Chondrocyte (in vitro differentiated cells): ENCODE measurements around the gene MAML3. TPM values are rescaled to one million over a fixed set of nuclear protein-coding genes. Genes with fewer than 3 reads are reported as not detected.
A peak's percentile ranks its signal among the peaks of the same experiment; 100 is the strongest.

Experiments
- DNase-seq: peaks from one replicate; pipeline ENCODE4 v3.0.0; 2021; ENCODE audit warnings: mixed read lengths, low spot score
- H3K27ac Mint-ChIP-seq: one replicate; pipeline ENCODE4 v1.8.0; 2021; ENCODE audit warnings: mild to moderate bottlenecking, moderate library complexity, mixed read lengths; ENCODE audit not compliant: unreplicated experiment
- H3K27me3 Mint-ChIP-seq: 2 replicates; pipeline ENCODE4 v1.8.0; 2021; ENCODE audit warnings: low read depth, mixed read lengths
- H3K36me3 Mint-ChIP-seq: 2 replicates; pipeline ENCODE4 v1.8.0; 2021; ENCODE audit warnings: low read depth, mixed read lengths
- H3K4me1 Mint-ChIP-seq: 2 replicates; pipeline ENCODE4 v1.8.0; 2021; ENCODE audit warnings: low read depth, mild to moderate bottlenecking, mixed read lengths
- H3K4me3 Mint-ChIP-seq: one replicate; pipeline ENCODE4 v1.8.0; 2021; ENCODE audit warnings: mild to moderate bottlenecking, moderate library complexity, mixed read lengths; ENCODE audit not compliant: unreplicated experiment
- H3K9me3 Mint-ChIP-seq: 2 replicates; pipeline ENCODE4 v1.8.0; 2021; ENCODE audit warnings: low read depth, mixed read lengths
- total RNA-seq: library from RNA; stranded (reverse); gene quantifications from 3 replicates; pipeline ENCODE4 v1.2.1, GENCODE V29; 2021
- TF ChIP-seq, protein P1 (sequence below): fragments of 200-600 bp; sonication (generic); IDR thresholded peaks from 2 replicates; pipeline ENCODE4 v1.5.0; 2021; ENCODE audit warnings: antibody characterized with exemption, mild to moderate bottlenecking, moderate library complexity

Gene MAML3
- total RNA-seq, 1 donor from 2014 or later = 1.6 TPM

DNA sequence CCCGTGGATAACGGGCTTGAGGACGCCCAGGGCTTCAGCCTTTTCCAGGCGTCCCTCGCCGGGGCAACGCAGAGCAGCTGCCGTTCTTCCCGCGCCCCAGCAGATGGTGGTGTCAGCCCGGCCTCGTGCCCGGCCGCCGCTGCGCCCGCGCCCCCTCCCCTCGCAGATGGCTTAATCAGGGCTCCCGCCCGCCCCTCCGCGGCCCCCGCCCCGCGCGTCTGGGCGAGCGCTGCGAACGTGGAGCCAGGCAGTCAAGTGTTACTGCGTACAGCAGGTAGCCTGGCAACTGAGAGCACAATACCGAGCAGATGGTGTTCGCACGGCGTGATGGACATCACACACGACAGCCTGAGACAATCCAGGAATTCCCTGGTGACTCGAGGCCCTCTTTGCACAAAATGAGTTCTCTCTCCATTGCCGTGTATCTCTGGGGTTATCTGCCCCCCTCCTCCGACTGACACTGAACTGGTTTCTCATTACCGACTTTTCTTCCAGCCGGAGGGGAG is 419.1 kb downstream of the MAML3 start:
- Mint-ChIP-seq H3K27me3 (no peaks in the 10 kb centered on the region), H3K9me3 (no peaks in the 10 kb centered on the region), H3K36me3 (no peaks in the 10 kb centered on the region), H3K4me1 (peaks cover 18% of the 10 kb centered on the region), H3K4me3 (peak overlapping the region; percentile 77), H3K27ac (peak overlapping the region; percentile 79)
- TF ChIP-seq, protein P1, sequence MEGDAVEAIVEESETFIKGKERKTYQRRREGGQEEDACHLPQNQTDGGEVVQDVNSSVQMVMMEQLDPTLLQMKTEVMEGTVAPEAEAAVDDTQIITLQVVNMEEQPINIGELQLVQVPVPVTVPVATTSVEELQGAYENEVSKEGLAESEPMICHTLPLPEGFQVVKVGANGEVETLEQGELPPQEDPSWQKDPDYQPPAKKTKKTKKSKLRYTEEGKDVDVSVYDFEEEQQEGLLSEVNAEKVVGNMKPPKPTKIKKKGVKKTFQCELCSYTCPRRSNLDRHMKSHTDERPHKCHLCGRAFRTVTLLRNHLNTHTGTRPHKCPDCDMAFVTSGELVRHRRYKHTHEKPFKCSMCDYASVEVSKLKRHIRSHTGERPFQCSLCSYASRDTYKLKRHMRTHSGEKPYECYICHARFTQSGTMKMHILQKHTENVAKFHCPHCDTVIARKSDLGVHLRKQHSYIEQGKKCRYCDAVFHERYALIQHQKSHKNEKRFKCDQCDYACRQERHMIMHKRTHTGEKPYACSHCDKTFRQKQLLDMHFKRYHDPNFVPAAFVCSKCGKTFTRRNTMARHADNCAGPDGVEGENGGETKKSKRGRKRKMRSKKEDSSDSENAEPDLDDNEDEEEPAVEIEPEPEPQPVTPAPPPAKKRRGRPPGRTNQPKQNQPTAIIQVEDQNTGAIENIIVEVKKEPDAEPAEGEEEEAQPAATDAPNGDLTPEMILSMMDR = peak; percentile 96
- no peak for DNase-seq

DNA sequence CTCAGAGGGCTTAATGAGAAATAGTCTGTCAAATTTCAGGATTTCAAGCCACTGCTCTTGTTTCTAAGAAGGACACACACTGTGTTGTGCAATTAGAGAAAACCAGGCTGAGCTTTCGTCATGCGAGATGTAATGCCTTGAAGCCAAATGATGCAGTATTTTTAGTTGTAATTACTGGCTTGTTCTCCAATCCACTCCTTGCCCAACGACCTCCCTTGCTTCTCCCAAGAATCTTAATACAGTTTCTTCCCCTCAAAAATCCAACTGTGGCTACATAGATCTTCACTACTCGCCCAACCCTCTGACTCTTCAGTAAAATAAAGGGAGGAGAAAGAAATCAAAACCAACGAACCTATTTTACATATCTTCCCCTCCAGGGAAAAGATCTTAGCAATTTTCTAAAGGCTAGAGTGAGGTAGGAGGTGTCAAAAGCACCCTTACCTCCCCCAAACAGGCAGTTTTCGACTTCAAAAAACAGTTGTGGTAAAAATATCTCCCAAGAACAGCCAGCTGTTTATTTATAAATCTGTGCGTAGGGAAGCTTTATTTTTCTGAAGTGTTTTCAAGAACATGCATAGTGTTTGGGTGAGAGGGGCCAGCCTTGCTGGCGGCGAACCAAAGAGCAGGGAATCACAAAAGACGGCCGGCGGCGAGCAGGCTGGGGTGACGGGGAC is 419.6 kb downstream of the MAML3 start:
- TF ChIP-seq, protein P1 = no peak
- Mint-ChIP-seq H3K4me1 (peaks cover 18% of the 10 kb centered on the region), H3K27ac (peak overlapping the region; percentile 73), H3K9me3 (no peaks in the 10 kb centered on the region), H3K4me3 (peak overlapping the region; percentile 77), H3K27me3 (no peaks in the 10 kb centered on the region), H3K36me3 (no peaks in the 10 kb centered on the region)
- no peak for DNase-seq

DNA sequence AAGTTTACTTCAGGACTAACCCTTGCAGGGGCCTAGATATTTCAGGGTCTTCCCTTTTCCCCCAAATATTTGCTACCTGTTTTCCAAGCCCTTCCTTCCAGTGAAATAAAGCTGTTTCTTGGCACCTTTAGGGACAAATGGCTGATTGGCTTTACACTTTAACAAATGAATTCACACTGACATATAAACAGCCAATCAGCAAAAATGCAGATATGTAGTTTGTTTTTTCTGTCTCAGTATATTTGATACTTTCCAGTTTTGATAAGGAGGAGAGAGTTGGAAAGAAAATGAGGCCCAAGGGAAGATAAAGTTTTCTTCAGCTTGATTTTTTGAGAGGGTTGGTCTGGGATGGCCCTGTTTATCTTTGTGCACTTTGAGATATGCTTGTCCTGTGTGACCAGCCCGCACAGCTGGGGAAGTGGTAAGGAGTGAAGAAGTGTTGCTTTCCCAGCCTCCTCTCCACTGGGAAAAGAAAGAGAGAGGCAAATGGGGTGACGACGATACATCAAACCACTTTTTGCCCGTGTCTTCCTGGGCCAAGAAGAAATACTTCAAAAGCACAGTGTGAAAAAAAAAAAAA is 420.9 kb downstream of the MAML3 start:
- H3K27me3 Mint-ChIP-seq = no peaks in the 10 kb centered on the region
- H3K4me3 Mint-ChIP-seq = no peak overlapping the region
- H3K36me3 Mint-ChIP-seq = no peaks in the 10 kb centered on the region
- H3K4me1 Mint-ChIP-seq = peaks cover 18% of the 10 kb centered on the region
- TF ChIP-seq, protein P1 = no peak
- H3K9me3 Mint-ChIP-seq = no peaks in the 10 kb centered on the region
- no peak for DNase-seq
- H3K27ac Mint-ChIP-seq = no peak overlapping the region

DNA sequence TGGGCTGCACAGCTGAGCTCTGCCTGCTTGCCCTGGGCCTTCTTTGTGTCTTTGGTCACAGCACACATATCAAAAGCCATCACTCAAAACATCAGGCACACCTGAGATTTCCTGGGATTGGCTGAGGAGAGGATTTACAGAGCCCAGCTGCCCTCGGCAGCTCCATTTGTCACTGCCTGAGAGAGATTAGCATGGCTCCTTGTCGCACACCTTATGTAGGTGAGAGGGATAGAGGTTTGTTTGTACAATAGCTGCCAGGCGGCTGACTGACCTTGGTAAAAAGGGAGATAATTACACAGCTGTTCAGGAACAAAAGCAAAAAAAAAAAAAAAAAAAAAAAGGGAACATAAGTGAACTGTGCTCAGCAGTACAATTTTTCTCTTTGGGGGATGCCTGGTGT is 425.1 kb downstream of the MAML3 start:
- TF ChIP-seq, protein P1 = no peak
- no peaks in the 10 kb centered on the region for H3K9me3 Mint-ChIP-seq
- no peak overlapping the region for H3K27ac Mint-ChIP-seq

DNA sequence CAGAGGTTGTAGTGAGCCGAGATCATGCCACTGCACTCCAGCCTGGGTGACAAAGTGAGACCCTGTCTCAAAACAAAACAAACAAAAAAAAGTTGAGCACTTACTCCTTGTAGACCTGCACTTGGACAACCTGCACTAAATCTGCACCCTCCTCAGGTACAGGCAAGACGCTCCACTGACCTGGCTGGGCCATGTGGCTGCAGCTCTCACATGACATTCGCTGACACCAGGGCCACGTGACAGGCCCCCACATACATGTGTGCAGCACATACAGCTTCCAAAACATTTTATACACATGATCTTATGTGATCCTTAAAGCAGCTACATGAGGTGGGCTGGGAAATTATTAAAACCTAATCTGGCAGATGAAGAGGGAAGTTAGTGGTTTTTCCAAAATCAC is 425.8 kb downstream of the MAML3 start:
- H3K36me3 Mint-ChIP-seq = no peaks in the 10 kb centered on the region
- H3K27me3 Mint-ChIP-seq = no peaks in the 10 kb centered on the region
- DNase-seq = no peak
- no peaks in the 10 kb centered on the region for H3K4me1 Mint-ChIP-seq
- H3K4me3 Mint-ChIP-seq = no peak overlapping the region
- no peak overlapping the region for H3K27ac Mint-ChIP-seq
- TF ChIP-seq, protein P1 = no peak
- H3K9me3 Mint-ChIP-seq = no peaks in the 10 kb centered on the region

More for the DNA sequence above, 425.1 kb downstream of the MAML3 start:
- Mint-ChIP-seq H3K36me3 (no peaks in the 10 kb centered on the region), H3K4me3 (no peak overlapping the region), H3K27me3 (no peaks in the 10 kb centered on the region), H3K4me1 (peaks cover under 1% of the 10 kb centered on the region)
- DNase-seq = no peak
